Hematopoietic multipotent progenitor cell treated with erythropoietin and hydrocortisone succinate and interleukin-3 and kit ligand, for 8 days (in vitro differentiated cells): ENCODE data around the gene PLPP3.

Experiments used
- DNase-seq: peaks from one replicate; pipeline ENCODE4 v3.0.0-alpha.2; 2015

Gene PLPP3

DNA sequence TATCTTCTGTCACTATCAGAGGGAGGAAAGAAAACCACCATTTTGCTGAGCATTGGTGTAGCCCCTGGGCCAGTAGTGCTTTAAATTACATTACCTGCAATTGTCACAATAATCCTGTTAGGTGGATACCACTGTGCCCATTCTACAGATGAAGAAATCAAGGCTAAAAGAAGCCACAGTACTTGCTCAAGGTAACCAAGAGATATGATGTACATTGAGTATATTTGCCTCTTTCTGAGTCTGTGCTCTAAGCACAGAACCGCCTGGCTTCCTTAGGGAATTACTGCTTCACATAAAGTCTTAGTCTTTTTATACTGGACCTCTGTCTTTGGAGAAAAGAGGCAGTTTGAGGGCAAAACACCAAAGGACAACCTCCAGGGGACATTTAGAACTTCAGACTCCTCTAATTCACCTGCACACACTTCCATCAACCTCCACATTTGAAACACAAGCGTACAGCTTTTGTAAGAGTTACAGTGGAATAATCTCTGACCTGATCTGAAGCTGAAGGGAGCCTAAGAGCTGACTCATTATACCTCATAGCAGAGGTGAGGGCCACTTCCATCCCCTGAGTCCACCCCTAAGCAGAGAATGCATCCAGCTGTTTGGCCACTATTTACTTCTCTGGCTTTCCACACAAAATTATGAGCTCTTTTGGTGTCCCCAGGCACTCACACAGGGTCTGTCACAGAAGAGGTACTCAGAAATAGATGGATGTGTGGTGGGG lies 61.8 kb downstream of the PLPP3 start:
- no peak for DNase-seq

GRCh38 chr1:56516539-56517252 lies 62.7 kb downstream of the PLPP3 start:
- DNase-seq = peak; percentile 2

GRCh38 chr1:56515898-56516538 lies 63.3 kb downstream of the PLPP3 start:
- no peak for DNase-seq

DNA sequence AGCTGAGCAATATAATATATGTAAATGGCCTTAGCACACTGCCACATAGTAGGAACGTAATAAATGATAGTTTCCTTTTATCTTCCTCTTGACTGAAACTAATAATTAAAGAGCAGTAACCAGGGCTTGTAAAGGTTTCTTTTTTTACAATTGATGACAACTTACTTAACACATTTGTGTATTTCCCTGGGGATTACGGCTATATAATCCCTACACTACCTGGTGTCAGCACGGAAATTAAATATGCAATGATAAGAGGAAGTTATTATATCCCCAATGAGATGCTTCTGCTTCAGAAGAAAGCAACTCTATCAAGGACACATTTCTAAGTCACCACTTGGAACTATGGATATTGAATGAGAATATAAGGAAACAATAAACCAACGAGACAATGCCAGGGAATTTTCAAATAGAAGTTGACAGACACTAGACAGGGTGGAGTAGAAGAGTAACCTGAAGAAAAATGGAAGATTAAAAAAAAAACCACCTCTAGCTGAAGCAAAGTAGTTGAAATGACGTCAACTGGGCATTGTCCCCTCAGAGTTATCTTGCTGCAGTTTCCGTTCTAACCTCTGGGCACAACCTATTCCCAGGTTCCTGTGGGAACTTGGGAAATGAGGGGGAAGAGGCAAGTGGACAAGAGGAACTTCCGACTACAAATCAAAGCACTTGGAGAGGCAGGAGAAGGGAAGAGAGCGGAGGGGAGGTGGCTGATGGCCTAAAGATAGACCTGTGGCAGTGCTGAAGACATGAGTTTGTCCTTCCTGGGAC lies 66.5 kb downstream of the PLPP3 start:
- DNase-seq = no peak

DNA sequence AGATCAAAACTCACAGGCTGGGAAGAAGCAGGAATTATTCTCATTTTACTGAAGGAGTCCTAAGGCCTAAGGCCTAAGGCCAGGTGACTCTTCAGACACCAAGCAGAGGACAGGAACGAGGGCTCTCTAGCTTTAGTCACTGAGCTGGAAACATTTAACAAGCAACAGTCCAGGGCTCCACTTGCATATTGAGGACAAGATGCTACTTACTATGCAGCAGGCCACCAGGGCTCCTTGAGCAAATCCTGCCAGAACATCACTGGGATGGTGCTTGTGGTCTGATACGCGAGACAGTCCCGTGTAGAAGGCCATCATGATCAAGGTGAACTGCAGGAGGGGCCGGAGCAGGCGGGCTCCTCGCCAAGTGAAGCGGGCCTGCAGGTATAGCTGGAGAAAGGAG lies 67.6 kb downstream of the PLPP3 start:
- no peak for DNase-seq

DNA sequence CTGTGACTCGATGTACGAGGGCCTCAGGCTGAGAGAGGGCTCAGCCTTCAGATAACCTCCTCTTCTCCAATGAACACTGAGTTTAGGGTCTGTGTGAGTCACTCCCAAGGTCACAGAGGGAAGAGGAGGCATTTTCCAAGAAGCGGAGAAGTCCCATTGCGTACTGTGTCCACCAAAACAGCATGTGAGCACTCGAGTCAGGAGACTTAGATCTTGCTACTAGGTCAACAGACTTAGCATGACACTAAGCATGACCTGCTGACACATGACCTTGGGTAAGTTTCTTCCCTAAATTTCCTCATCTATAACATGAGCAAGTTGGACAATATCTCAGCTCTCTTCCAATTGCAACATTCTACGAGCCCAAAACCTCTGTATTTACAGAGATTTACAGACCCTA lies 68.0 kb downstream of the PLPP3 start:
- DNase-seq = no peak

GRCh38 chr1:56510642-56511021 lies 68.7 kb downstream of the PLPP3 start:
- no peak for DNase-seq

GRCh38 chr1:56509713-56510641 lies 69.4 kb downstream of the PLPP3 start:
- DNase-seq = no peak

GRCh38 chr1:56508523-56508983 lies 70.8 kb downstream of the PLPP3 start:
- no peak for DNase-seq

GRCh38 chr1:56507925-56508522 lies 71.3 kb downstream of the PLPP3 start:
- DNase-seq = no peak

DNA sequence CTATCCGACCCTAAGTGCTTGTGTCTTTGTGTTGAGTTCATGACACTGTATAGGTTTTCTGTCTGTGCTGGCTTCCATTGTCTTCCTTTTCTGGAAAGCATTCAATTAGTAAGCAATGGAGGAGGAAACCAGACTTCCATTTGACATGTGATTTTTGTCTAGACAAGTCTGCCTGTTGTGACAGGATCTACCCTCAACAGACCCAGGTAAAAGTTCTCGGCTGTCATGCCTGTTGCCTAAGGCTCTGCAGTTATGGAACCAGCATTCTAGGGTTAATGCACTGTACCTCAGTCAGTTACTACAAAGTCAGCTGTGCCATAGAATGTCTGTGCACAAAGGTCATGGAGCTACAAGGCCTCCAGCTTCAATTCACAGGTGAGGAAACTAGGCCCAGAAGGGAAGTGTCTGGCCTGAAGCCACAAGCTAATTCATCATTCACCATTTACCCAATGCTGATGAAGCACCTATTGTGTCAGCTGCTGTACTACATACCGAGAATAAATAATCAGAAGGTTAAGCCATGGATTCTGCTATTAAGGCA lies 72.3 kb downstream of the PLPP3 start:
- no peak for DNase-seq

DNA sequence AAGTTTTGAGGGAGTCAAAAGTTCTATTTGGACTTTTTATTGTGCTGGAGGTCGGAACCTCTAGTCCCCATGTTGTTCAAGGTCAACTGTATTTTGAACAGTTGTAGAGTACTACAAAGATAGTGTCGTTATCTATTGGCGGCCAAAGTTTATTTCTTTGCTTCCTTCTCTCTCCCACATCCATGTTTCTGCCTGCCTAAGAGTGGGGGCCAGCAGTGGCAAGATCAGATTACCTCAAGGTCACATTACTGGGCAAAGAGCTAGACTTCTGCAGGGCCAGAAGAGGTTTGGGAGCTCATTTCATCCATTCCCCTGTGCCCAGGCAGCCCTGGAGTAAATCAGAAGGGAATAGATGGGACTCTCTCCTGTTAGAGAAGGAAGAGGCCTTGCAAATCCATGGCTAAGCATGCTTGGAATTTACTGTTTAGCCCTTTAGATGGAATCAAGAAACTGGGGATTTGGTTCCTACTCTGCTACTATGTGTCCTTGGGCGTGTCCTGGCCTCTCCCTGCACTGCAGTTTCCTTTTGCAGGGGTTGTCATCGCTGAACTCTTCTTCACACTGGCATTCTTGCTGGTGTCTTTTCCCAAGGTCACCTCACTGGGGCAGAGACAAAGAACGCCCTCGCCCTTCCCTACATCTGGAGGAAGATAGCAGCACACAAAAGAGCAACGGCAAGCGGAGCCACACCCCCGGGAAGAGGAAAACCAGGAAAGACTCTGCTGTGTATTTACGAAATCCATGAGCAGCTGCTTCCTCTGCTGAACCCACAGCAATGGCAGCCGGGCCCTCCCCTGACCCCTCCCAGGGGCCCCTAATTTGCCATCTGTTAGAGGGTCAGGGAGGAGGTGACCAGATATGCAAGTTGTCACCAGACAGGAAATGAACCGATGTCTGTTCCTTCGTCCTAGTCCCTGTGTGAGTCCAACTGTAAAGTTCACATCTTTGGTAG lies 73.3 kb downstream of the PLPP3 start:
- DNase-seq = no peak

GRCh38 chr1:56502700-56503245 lies 76.6 kb downstream of the PLPP3 start:
- no peak for DNase-seq

DNA sequence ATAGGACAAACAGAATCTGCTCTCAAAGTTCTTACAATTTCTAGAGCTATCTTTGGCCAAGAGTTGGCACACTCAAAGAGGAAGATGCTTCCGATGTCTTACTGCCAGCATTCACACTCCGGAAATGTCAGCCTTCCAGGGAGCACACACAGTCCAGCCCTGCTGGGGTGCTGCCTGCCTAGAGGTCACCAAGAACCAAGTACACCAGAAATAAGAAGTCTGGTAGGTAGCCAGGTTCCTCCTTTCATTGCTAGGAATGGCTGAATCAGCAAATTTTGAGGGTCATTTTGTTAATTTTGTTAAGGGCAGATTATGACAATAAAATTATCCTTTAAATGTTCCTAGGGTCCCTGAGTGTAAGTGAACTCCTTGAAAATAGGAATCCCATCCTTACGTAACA lies 77.5 kb downstream of the PLPP3 start:
- no peak for DNase-seq

GRCh38 chr1:56501426-56501825 lies 77.9 kb downstream of the PLPP3 start:
- no peak for DNase-seq

GRCh38 chr1:56496821-56497772 lies 82.3 kb downstream of the PLPP3 start:
- no peak for DNase-seq

GRCh38 chr1:56496158-56496557 lies 83.2 kb downstream of the PLPP3 start:
- DNase-seq = no peak

DNA sequence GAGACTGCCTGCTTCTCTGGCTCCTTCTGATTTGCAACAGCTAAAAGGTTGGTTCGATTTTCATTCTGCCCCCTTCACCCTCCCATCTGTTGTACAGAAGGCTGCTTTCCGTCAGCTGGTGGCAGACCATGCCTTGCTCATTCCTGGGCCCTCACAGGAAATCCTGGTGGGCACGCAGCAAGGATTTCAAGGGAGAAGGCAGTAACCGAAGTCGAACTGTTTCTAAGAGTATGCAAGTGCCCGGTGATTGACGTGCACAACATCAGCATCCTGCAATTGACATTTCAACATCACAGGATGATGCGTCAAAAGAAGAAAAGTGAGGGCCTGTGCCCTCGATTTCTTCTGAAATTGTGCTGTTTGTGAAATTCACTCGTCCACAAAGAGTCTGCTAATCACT lies 83.8 kb downstream of the PLPP3 start:
- DNase-seq = no peak

GRCh38 chr1:56494306-56494705 lies 85.1 kb downstream of the PLPP3 start:
- no peak for DNase-seq
